ENCODE data around the gene MAPKAP1.

Gene MAPKAP1

GRCh38 chr9:125632321-125633115 is 74.5 kb downstream of the MAPKAP1 start:
- H3K27ac ChIP-seq (ENCODE audit: low read depth, low read length) = no peak overlapping the region
- no peak overlapping the region for H2AFZ ChIP-seq (ENCODE audit: low read length, unreplicated experiment)
- peaks cover 76% of the 10 kb centered on the region for H3K79me2 ChIP-seq (ENCODE audit: control insufficient read depth, insufficient read depth, low read length, unreplicated experiment)
- H3K4me1 ChIP-seq (ENCODE audit: control insufficient read depth, insufficient read depth, low read length, unreplicated experiment) = peaks cover 34% of the 10 kb centered on the region
- H3K36me3 ChIP-seq (ENCODE audit: insufficient read depth, low read length) = no peaks in the 10 kb centered on the region
- no peaks in the 10 kb centered on the region for H3K27me3 ChIP-seq (ENCODE audit: insufficient read depth, low read length)
- H3K4me3 ChIP-seq (ENCODE audit: low read depth, low read length) = no peak overlapping the region

- Histone ChIP-seq H2AFZ (ENCODE audit: low read length, unreplicated experiment) (no peak overlapping the region), H3K27me3 (ENCODE audit: insufficient read depth, low read length) (no peaks in the 10 kb centered on the region), H3K4me3 (ENCODE audit: low read depth, low read length) (no peak overlapping the region), H3K27ac (ENCODE audit: low read depth, low read length) (no peak overlapping the region), H3K79me2 (ENCODE audit: control insufficient read depth, insufficient read depth, low read length, unreplicated experiment) (peaks cover 73% of the 10 kb centered on the region), H3K4me1 (ENCODE audit: control insufficient read depth, insufficient read depth, low read length, unreplicated experiment) (peaks cover 34% of the 10 kb centered on the region), H3K36me3 (ENCODE audit: insufficient read depth, low read length) (no peaks in the 10 kb centered on the region)
These were observed 75.5 kb downstream of the MAPKAP1 start for GRCh38 chr9:125631391-125632085.

- no peaks in the 10 kb centered on the region for H3K27me3 ChIP-seq (ENCODE audit: insufficient read depth, low read length)
- H3K27ac ChIP-seq (ENCODE audit: low read depth, low read length) = no peak overlapping the region
- no peaks in the 10 kb centered on the region for H3K36me3 ChIP-seq (ENCODE audit: insufficient read depth, low read length)
- no peak overlapping the region for H2AFZ ChIP-seq (ENCODE audit: low read length, unreplicated experiment)
- peaks cover 65% of the 10 kb centered on the region for H3K79me2 ChIP-seq (ENCODE audit: control insufficient read depth, insufficient read depth, low read length, unreplicated experiment)
- peaks cover 34% of the 10 kb centered on the region for H3K4me1 ChIP-seq (ENCODE audit: control insufficient read depth, insufficient read depth, low read length, unreplicated experiment)
- no peak overlapping the region for H3K4me3 ChIP-seq (ENCODE audit: low read depth, low read length)
These were observed 76.6 kb downstream of the MAPKAP1 start for GRCh38 chr9:125630436-125630835.

GRCh38 chr9:125629446-125629845 is 77.6 kb downstream of the MAPKAP1 start:
- Histone ChIP-seq H3K27ac (ENCODE audit: low read depth, low read length) (no peak overlapping the region), H3K4me3 (ENCODE audit: low read depth, low read length) (no peak overlapping the region), H2AFZ (ENCODE audit: low read length, unreplicated experiment) (no peak overlapping the region), H3K4me1 (ENCODE audit: control insufficient read depth, insufficient read depth, low read length, unreplicated experiment) (peaks cover 29% of the 10 kb centered on the region), H3K27me3 (ENCODE audit: insufficient read depth, low read length) (no peaks in the 10 kb centered on the region), H3K36me3 (ENCODE audit: insufficient read depth, low read length) (no peaks in the 10 kb centered on the region), H3K79me2 (ENCODE audit: control insufficient read depth, insufficient read depth, low read length, unreplicated experiment) (peaks cover 58% of the 10 kb centered on the region)

GRCh38 chr9:125626187-125626586 is 80.8 kb downstream of the MAPKAP1 start:
- no peaks in the 10 kb centered on the region for H3K27me3 ChIP-seq (ENCODE audit: insufficient read depth, low read length)
- H2AFZ ChIP-seq (ENCODE audit: low read length, unreplicated experiment) = no peak overlapping the region
- no peaks in the 10 kb centered on the region for H3K36me3 ChIP-seq (ENCODE audit: insufficient read depth, low read length)
- no peak overlapping the region for H3K27ac ChIP-seq (ENCODE audit: low read depth, low read length)
- H3K4me1 ChIP-seq (ENCODE audit: control insufficient read depth, insufficient read depth, low read length, unreplicated experiment) = no peaks in the 10 kb centered on the region
- H3K79me2 ChIP-seq (ENCODE audit: control insufficient read depth, insufficient read depth, low read length, unreplicated experiment) = peaks cover 45% of the 10 kb centered on the region
- H3K4me3 ChIP-seq (ENCODE audit: low read depth, low read length) = no peak overlapping the region

- Histone ChIP-seq H3K27ac (ENCODE audit: low read depth, low read length) (no peak overlapping the region), H2AFZ (ENCODE audit: low read length, unreplicated experiment) (no peak overlapping the region), H3K36me3 (ENCODE audit: insufficient read depth, low read length) (no peaks in the 10 kb centered on the region), H3K79me2 (ENCODE audit: control insufficient read depth, insufficient read depth, low read length, unreplicated experiment) (peaks cover 46% of the 10 kb centered on the region), H3K4me3 (ENCODE audit: low read depth, low read length) (no peak overlapping the region), H3K27me3 (ENCODE audit: insufficient read depth, low read length) (no peaks in the 10 kb centered on the region), H3K4me1 (ENCODE audit: control insufficient read depth, insufficient read depth, low read length, unreplicated experiment) (no peaks in the 10 kb centered on the region)
These were observed 85.8 kb downstream of the MAPKAP1 start for GRCh38 chr9:125621170-125621569.

GRCh38 chr9:125620216-125620615 is 86.8 kb downstream of the MAPKAP1 start:
- H3K36me3 ChIP-seq (ENCODE audit: insufficient read depth, low read length) = no peaks in the 10 kb centered on the region
- H3K79me2 ChIP-seq (ENCODE audit: control insufficient read depth, insufficient read depth, low read length, unreplicated experiment) = peaks cover 50% of the 10 kb centered on the region
- no peak overlapping the region for H3K27ac ChIP-seq (ENCODE audit: low read depth, low read length)
- H3K4me1 ChIP-seq (ENCODE audit: control insufficient read depth, insufficient read depth, low read length, unreplicated experiment) = no peaks in the 10 kb centered on the region
- H3K4me3 ChIP-seq (ENCODE audit: low read depth, low read length) = no peak overlapping the region
- no peaks in the 10 kb centered on the region for H3K27me3 ChIP-seq (ENCODE audit: insufficient read depth, low read length)
- H2AFZ ChIP-seq (ENCODE audit: low read length, unreplicated experiment) = no peak overlapping the region

- Histone ChIP-seq H2AFZ (ENCODE audit: low read length, unreplicated experiment) (no peak overlapping the region), H3K79me2 (ENCODE audit: control insufficient read depth, insufficient read depth, low read length, unreplicated experiment) (peaks cover 69% of the 10 kb centered on the region), H3K27ac (ENCODE audit: low read depth, low read length) (no peak overlapping the region), H3K4me1 (ENCODE audit: control insufficient read depth, insufficient read depth, low read length, unreplicated experiment) (no peaks in the 10 kb centered on the region), H3K27me3 (ENCODE audit: insufficient read depth, low read length) (no peaks in the 10 kb centered on the region), H3K36me3 (ENCODE audit: insufficient read depth, low read length) (no peaks in the 10 kb centered on the region), H3K4me3 (ENCODE audit: low read depth, low read length) (no peak overlapping the region)
These were observed 89.9 kb downstream of the MAPKAP1 start for GRCh38 chr9:125617087-125617486.

- H3K4me1 ChIP-seq (ENCODE audit: control insufficient read depth, insufficient read depth, low read length, unreplicated experiment) = no peaks in the 10 kb centered on the region
- no peaks in the 10 kb centered on the region for H3K27me3 ChIP-seq (ENCODE audit: insufficient read depth, low read length)
- H3K36me3 ChIP-seq (ENCODE audit: insufficient read depth, low read length) = no peaks in the 10 kb centered on the region
- no peak overlapping the region for H2AFZ ChIP-seq (ENCODE audit: low read length, unreplicated experiment)
- no peak overlapping the region for H3K27ac ChIP-seq (ENCODE audit: low read depth, low read length)
- H3K4me3 ChIP-seq (ENCODE audit: low read depth, low read length) = no peak overlapping the region
- peaks cover 62% of the 10 kb centered on the region for H3K79me2 ChIP-seq (ENCODE audit: control insufficient read depth, insufficient read depth, low read length, unreplicated experiment)
These were observed 93.9 kb downstream of the MAPKAP1 start for GRCh38 chr9:125613141-125613540.

- no peaks in the 10 kb centered on the region for H3K27me3 ChIP-seq (ENCODE audit: insufficient read depth, low read length)
- no peaks in the 10 kb centered on the region for H3K36me3 ChIP-seq (ENCODE audit: insufficient read depth, low read length)
- H2AFZ ChIP-seq (ENCODE audit: low read length, unreplicated experiment) = no peak overlapping the region
- H3K4me3 ChIP-seq (ENCODE audit: low read depth, low read length) = no peak overlapping the region
- no peak overlapping the region for H3K27ac ChIP-seq (ENCODE audit: low read depth, low read length)
- H3K4me1 ChIP-seq (ENCODE audit: control insufficient read depth, insufficient read depth, low read length, unreplicated experiment) = no peaks in the 10 kb centered on the region
- peaks cover 62% of the 10 kb centered on the region for H3K79me2 ChIP-seq (ENCODE audit: control insufficient read depth, insufficient read depth, low read length, unreplicated experiment)
These were observed 94.4 kb downstream of the MAPKAP1 start for GRCh38 chr9:125612616-125613015.

All from ACC112 (cell line).